Gastroesophageal sphincter (tissue), 3 donors: ENCODE measurements around the gene PKHD1.

Experiments used
- POLR2A ChIP-seq, 2 donors: fragments of 450-650 bp; IDR thresholded peaks; one replicate each; pipeline ENCODE4 v1.6.1; 2017; ENCODE audit warnings: antibody characterized with exemption in 2 of 2, mild to moderate bottlenecking in 2 of 2, moderate library complexity in 1 of 2
- TF ChIP-seq, protein P1 (sequence below), 4 experiments: fragments of 200-600 bp in 2 of 4; fragments of 450-650 bp in 2 of 4; sonication (generic) in 1 of 4; IDR thresholded peaks; one replicate each; pipeline ENCODE4 v1.5.1; 2017 to 2019; ENCODE audit warnings: antibody characterized with exemption in 4 of 4, mild to moderate bottlenecking in 2 of 4, moderate library complexity in 2 of 4

- no peak for TF ChIP-seq POLR2A (IDR thresholded peaks at IDR 0.05)
- TF ChIP-seq, protein P1, sequence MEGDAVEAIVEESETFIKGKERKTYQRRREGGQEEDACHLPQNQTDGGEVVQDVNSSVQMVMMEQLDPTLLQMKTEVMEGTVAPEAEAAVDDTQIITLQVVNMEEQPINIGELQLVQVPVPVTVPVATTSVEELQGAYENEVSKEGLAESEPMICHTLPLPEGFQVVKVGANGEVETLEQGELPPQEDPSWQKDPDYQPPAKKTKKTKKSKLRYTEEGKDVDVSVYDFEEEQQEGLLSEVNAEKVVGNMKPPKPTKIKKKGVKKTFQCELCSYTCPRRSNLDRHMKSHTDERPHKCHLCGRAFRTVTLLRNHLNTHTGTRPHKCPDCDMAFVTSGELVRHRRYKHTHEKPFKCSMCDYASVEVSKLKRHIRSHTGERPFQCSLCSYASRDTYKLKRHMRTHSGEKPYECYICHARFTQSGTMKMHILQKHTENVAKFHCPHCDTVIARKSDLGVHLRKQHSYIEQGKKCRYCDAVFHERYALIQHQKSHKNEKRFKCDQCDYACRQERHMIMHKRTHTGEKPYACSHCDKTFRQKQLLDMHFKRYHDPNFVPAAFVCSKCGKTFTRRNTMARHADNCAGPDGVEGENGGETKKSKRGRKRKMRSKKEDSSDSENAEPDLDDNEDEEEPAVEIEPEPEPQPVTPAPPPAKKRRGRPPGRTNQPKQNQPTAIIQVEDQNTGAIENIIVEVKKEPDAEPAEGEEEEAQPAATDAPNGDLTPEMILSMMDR (IDR thresholded peaks at IDR 0.05): no peak
These were observed 230.3 kb downstream of the PKHD1 start for GRCh38 chr6:51857134-51857533.
